GM12801 (cell line): Measurements from ENCODE around the gene SUPT5H.

Experiments used
- TF ChIP-seq, protein P1 (sequence below): IDR thresholded peaks from one replicate; pipeline ENCODE4 v1.5.1; 2011; ENCODE audit warnings: control low read depth; ENCODE audit not compliant: insufficient read length; ENCODE audit errors: extremely low read depth

Gene SUPT5H

DNA sequence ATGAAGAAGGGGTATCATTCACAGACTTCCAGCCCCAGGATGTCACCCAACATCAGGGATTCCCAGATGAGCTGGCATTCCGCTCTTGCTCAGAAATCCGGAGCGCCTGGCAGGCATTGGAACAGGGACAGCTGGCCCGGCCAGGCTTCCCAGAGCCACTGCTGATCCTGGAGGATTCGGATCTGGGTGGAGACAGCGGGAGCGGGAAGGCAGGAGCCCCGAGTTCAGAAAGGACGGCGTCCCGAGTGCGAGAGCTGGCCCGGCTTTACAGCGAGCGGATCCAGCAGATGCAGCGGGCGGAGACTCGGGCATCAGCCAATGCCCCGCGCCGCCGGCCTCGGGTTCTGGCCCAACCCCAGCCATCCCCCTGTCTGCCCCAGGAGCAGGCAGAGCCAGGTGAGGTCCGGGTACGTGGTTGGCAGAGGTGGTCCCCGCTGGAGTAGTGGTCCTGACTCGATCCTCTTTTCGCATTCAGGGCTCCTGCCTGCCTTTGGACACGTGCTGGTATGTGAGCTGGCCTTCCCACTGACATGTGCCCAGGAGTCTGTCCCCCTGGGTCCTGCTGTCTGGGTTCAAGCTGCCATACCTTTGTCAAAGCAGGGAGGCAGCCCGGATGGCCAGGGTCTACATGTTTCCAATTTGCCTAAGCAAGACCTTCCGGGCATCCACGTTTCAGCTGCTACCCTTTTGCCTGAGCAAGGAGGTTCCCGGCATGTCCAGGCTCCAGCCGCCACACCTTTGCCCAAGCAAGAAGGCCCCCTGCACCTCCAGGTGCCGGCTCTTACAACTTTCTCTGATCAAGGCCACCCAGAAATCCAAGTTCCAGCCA lies 21.9 kb upstream of the SUPT5H start:
- TF ChIP-seq, protein P1, sequence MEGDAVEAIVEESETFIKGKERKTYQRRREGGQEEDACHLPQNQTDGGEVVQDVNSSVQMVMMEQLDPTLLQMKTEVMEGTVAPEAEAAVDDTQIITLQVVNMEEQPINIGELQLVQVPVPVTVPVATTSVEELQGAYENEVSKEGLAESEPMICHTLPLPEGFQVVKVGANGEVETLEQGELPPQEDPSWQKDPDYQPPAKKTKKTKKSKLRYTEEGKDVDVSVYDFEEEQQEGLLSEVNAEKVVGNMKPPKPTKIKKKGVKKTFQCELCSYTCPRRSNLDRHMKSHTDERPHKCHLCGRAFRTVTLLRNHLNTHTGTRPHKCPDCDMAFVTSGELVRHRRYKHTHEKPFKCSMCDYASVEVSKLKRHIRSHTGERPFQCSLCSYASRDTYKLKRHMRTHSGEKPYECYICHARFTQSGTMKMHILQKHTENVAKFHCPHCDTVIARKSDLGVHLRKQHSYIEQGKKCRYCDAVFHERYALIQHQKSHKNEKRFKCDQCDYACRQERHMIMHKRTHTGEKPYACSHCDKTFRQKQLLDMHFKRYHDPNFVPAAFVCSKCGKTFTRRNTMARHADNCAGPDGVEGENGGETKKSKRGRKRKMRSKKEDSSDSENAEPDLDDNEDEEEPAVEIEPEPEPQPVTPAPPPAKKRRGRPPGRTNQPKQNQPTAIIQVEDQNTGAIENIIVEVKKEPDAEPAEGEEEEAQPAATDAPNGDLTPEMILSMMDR, result no peak

DNA sequence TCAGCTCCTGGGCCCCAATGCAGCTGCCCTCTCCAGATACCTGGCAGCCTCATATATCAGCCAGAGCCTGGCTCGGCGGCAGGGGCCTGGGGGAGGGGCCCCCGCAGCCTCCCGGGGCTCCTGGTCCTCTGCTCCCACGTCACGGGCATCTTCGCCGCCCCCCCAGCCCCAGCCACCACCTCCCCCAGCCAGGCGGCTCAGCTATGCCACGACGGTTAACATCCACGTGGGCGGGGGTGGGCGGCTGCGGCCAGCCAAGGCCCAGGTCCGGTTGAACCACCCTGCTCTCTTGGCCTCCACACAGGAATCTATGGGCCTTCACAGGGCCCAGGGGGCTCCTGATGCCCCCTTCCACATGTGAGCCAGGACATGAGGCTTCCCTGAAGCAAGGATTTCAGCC lies 20.4 kb upstream of the SUPT5H start:
- TF ChIP-seq, protein P1, result no peak

DNA sequence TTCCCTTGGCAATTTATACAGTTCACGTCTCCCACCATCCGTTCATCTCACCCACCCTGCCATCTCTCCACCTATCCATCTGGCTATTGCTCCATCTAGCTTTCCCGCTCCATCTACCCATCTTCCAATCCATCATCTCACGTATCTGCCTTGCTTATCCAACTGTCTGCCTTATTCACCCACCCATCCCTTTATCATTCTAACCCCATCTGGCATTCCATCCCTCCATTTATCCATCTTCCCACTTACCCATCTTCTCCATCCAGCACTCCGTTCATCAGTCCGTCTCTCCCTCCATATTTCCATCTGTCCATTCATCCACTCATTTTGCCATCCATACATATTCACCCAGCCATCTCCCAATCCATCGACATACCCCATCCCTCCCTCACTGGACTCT lies 19.6 kb upstream of the SUPT5H start:
- TF ChIP-seq, protein P1, result no peak

DNA sequence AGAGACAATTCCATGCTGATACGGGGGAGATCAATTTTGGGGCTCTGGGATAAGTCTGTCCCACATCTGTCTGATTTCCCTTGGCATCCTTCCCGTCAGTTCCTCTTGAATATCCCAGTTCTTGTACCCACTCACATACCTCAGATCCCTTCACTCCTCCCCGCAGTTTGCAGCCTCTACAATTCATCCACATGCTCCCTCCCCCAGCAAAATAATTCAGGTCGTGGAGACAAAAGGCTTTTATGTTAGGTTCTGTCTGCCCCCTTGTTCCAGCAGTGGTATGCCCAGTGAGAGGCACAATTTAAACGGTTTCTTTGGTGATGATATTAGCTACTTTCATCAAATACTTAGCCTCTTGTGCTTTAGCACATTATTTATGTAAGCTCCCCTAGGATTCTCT lies 19.2 kb upstream of the SUPT5H start:
- TF ChIP-seq, protein P1, result no peak

DNA sequence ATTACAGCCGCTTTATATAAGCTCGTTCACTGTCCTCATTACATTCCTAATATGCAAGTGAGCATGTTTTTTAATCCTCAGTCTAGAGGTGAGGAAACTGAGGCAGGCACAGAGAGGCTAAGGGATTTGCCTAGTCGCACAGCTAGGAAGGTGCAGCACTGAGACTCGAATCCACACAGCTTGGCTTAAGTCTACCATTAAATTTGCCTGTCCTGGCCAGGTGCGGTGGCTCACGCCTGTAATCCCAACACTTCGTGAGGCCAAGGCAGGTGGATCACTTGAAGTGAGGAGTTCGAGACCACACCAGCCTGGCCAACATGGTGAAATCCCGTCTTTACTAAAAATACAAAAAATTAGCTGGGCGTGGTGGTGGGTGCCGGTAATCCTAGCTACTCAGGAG lies 17.7 kb upstream of the SUPT5H start:
- TF ChIP-seq, protein P1, result no peak

DNA sequence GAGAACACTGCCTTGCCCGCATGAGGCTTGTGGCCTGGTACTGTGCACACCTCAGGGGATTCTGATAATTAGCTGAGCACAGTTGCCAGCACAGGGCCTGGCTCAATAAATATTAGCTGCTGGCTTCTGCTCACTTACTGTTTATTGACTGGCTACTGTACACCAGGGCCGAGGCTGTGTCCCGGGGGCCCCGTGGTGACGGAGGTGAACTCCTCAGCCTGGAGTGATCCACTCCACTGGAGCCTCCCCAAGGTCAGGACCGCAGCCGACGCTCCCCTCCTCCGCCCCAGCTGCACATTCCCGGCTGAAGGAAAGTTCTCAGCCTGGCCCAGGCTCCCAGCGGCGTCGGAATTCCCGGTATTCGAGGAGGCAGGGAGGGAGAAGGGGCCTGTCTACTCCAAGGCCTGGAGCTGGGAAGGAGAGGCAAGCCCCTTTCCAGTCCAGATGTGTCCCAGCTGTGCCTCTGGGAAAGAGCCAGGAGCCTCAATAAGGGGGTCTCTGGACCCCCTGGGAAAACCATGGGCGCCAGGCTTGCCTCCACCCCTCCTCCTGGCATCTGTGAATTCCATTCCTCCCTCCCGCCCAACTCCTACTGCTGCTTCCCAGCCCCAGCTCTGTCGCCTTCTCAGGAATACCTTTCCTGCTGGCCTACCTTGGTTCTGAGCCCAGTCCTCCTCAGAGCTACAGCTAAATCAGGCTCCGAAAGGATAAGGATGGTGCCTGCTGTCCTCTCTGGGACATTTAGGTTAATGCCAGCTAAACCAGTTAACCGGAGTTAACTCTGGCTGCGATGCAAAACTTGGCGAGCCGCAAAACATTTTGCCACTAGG lies 16.9 kb upstream of the SUPT5H start:
- TF ChIP-seq, protein P1, result no peak
